Measurements from ENCODE around the gene PIP4K2B.
"Not testable (repeated sequence)": the region's sequence is repeated elsewhere in the genome, so short reads cannot be mapped to it uniquely, and the experiment has no call there.

Gene PIP4K2B

GRCh38 chr17:38728290-38728831 is 71.0 kb downstream of the PIP4K2B start:
- no peak for DNase-seq

- DNase-seq: no peak
Measured at GRCh38 chr17:38727736-38728135, 71.6 kb downstream of the PIP4K2B start.

GRCh38 chr17:38726145-38726544 is 73.2 kb downstream of the PIP4K2B start:
- DNase-seq: not testable (repeated sequence)

- DNase-seq: no peak
Measured at GRCh38 chr17:38725066-38725465, 74.3 kb downstream of the PIP4K2B start.

GRCh38 chr17:38724337-38724988 is 74.9 kb downstream of the PIP4K2B start:
- DNase-seq: no peak

- no peak for DNase-seq
Measured at GRCh38 chr17:38721802-38722201, 77.6 kb downstream of the PIP4K2B start.

- DNase-seq: no peak
Measured at GRCh38 chr17:38720941-38721340, 78.4 kb downstream of the PIP4K2B start.

GRCh38 chr17:38719943-38720641 is 79.3 kb downstream of the PIP4K2B start:
- DNase-seq: no peak

GRCh38 chr17:38719289-38719942 is 79.9 kb downstream of the PIP4K2B start:
- DNase-seq: no peak

GRCh38 chr17:38717139-38717745 is 82.1 kb downstream of the PIP4K2B start:
- DNase-seq: no peak

GRCh38 chr17:38716368-38717005 is 82.9 kb downstream of the PIP4K2B start:
- no peak for DNase-seq
